KOPT-K1 (cell line): ENCODE results near the gene ABCC9.

ENCODE experiments used
- H3K27ac ChIP-seq: fragments of 200-600 bp; sonication (generic); 2 replicates; pipeline ENCODE4 v1.5.1; 2016; ENCODE audit warnings: antibody characterized with exemption, mild to moderate bottlenecking, low read depth, low read length; ENCODE audit not compliant: poor library complexity, severe bottlenecking
- H3K36me3 ChIP-seq: fragments of 200-600 bp; sonication (generic); 2 replicates; pipeline ENCODE4 v1.5.1; 2017; ENCODE audit warnings: antibody characterized with exemption, mild to moderate bottlenecking, low read length, moderate library complexity; ENCODE audit not compliant: insufficient read depth
- H3K9me3 ChIP-seq: fragments of 200-600 bp; sonication (generic); 2 replicates; pipeline ENCODE4 v1.5.1; 2017; ENCODE audit warnings: antibody characterized with exemption, low read length, mild to moderate bottlenecking; ENCODE audit not compliant: insufficient read depth, poor library complexity, severe bottlenecking

Gene ABCC9

DNA sequence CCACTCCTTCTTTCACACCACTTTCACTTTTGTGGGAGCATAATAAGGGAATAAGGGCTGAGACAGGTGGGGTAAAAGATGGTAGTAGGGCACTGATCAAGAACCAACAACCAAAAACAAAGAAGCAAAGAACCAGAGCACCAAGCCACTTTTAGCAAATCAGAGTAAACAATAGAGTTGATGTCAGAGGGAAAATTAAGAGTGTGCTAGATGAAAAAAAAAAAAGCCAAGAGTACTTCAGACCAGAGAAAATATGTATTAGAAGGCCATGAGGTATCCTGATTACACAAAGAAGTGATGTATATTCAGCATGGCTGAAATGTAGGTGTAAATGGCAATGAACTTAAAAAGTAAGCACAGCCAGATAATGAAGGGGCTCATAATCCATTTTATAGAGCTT, 75.4 kb downstream of the ABCC9 start:
- no peaks in the 10 kb centered on the region for H3K36me3 ChIP-seq

DNA sequence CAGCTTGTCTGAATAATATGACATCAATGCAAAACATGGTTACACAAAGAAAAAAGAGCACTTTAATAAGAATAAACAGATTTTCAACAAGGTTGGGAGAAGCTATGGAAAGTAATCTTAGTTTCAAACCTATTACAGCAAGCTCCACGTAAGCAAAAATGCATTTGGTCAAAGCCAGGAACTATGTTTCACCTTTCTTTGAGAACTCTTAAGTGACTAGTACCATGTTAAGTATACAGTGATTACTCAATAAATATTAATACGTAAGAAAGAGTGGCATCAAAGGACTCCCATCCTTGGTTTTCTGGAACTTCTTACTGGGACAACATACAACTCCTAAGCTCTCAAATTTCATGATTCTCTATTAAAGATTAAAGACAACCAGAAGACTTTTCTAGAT, 80.7 kb downstream of the ABCC9 start:
- Histone ChIP-seq H3K9me3 (no peaks in the 10 kb centered on the region), H3K36me3 (no peaks in the 10 kb centered on the region), H3K27ac (no peak overlapping the region)

More for the DNA sequence above, 75.4 kb downstream of the ABCC9 start:
- Histone ChIP-seq H3K9me3 (no peaks in the 10 kb centered on the region), H3K27ac (no peak overlapping the region)

DNA sequence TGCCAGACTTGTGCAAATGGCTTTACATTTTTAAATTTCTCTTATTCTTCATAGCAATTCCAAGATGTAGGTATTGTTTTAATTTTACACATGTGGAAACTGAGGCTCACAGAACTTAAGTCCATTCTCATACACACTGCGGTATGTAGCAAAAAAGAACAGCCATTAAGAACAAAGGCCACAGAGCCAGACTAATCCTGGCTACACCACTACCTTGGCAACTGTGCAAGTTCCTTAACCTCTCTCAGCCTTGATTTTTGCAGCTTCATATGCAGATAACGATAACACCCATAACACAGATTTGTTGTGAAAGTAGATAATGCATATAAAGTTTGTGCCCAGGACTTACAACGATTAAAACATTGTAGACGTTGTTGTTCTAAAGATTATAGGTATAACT, 81.1 kb downstream of the ABCC9 start:
- Histone ChIP-seq H3K27ac (no peak overlapping the region), H3K36me3 (no peaks in the 10 kb centered on the region), H3K9me3 (no peaks in the 10 kb centered on the region)

DNA sequence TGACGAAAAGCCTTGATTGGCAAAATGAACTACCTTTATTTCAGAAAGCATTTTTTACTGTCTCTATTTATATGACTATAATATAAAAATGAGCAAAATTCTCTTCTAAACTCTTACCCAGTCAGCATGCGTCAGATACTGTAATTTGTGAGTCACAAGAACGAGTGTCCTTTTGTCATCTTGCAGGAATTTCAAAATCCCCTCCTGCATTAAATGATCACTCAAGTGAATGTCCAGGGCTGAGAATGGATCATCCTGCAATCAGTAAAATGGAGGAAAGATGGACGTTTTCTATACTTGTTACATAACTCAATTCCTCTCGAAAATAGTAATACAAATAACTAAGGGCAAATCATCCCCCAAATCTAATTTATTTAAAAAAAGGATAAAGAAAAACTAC, 89.0 kb downstream of the ABCC9 start:
- no peak overlapping the region for H3K27ac ChIP-seq
- H3K9me3 ChIP-seq: no peaks in the 10 kb centered on the region
- H3K36me3 ChIP-seq: no peaks in the 10 kb centered on the region

DNA sequence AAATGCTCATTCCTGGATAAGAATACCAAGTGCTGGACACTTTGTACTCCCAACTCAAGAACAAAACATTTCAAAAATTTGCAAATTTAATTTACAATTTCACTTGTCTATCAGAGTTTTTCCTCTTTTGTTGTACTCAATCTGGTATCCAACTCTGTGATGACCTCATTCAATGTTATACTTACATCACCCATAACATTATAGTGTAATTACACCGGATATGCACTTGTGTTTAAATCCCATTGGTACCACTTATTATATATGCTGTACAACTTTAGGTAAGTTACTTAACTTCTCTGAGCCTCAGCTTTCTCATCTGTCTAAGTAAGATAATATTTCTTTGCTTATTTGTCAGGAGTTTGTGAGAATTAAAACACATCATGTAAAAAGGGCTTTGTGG, 90.1 kb downstream of the ABCC9 start:
- no peaks in the 10 kb centered on the region for H3K36me3 ChIP-seq
- no peaks in the 10 kb centered on the region for H3K9me3 ChIP-seq
- H3K27ac ChIP-seq: no peak overlapping the region

DNA sequence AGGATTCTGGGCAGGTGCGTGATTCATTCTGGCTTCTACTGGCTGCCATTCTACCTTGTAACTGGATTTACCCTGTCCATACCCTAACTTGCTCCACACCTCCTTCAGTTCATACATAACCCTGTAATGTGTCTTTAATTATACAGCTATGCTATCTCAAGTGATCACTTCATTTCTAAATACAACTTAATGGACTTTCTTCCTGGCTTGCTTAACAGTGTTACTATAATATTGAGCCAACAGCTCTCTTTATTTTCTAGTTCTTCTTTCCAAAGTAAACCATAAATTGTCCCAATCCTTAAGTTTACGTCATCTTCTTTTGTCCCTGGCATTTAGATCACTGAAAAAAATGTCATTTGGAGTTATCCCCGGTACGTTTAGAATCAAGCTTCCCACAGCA, 90.8 kb downstream of the ABCC9 start:
- H3K27ac ChIP-seq: no peak overlapping the region

DNA sequence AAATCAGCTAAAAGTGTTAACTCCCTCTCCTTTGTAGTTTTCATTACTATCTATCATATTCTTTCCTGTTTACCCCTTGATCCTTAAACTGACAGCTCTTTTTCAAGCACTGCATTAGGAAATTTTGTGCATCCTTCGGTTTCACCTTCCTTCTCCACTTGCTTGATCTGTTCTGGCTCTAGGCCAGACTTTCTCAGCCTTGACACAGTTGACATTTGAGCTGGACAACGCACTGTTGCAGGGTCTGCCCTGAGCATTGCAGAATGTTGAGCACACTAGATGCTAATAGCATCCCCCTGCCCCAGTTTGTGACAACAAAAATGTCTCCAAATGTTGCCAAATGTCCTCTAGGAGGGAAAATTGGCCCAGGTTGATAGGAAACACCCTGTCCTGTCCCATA, 91.3 kb downstream of the ABCC9 start:
- no peaks in the 10 kb centered on the region for H3K9me3 ChIP-seq
- no peaks in the 10 kb centered on the region for H3K36me3 ChIP-seq
- no peak overlapping the region for H3K27ac ChIP-seq

More for the DNA sequence above, 90.8 kb downstream of the ABCC9 start:
- Histone ChIP-seq H3K36me3 (no peaks in the 10 kb centered on the region), H3K9me3 (no peaks in the 10 kb centered on the region)

DNA sequence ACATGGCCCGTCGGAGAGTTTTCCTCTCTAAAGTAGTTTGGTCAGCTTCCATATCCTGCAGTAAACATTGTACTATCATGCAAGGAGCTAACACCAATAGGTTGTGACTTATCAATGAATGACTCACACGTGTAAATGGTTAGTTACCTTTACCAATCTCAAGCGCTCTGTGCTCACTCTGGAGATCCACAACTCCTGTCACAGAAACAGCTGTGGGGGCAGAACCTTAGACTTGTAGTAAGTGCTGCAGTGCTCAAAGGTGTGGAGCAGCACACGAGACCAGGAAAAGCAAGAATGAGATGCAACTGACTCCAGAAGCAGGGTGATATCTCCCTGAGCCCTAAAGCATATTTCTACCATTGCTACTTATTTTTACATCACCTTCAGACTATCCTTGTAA, 93.0 kb downstream of the ABCC9 start:
- no peaks in the 10 kb centered on the region for H3K9me3 ChIP-seq
- no peaks in the 10 kb centered on the region for H3K36me3 ChIP-seq
- H3K27ac ChIP-seq: no peak overlapping the region

DNA sequence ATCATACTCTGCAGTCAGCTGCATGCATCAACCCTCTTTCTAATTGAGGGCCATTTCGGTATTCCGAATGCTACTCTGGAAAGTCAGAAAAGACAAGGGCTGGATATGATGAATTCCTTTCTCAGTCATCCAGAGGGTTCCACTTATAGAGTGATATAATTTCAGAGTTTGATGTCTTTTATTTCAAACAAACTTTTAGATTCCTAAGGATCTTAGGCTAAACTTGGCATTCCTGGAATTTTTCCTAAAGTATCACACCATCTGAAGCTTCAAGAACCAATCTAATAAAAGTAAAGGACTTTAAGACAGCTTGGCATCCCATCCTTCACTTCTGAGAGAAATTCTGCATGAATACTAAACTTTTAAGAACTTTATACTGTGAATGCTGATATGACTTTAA, 97.4 kb downstream of the ABCC9 start:
- H3K9me3 ChIP-seq: no peaks in the 10 kb centered on the region
- H3K27ac ChIP-seq: no peak overlapping the region
- no peaks in the 10 kb centered on the region for H3K36me3 ChIP-seq

DNA sequence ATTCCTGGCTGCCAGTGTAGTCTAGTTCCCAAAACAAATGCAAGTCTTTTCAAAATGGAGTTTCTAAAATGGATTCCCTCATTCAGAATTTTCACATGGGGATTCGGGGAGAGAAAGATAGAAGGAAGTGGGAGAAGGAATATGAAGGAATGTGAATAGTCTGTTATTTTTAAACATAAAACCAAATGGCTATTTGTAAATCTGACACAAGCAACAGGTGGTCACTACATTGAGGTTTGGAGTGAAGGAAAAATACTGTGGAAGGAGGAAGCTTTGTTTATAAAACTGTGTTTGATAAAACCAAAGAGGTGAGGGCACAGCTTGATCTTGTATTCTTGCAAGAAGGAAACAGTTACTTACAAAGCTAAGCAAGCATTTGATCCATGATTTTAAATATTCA, 101.5 kb downstream of the ABCC9 start:
- Histone ChIP-seq H3K27ac (no peak overlapping the region), H3K9me3 (no peaks in the 10 kb centered on the region), H3K36me3 (no peaks in the 10 kb centered on the region)

DNA sequence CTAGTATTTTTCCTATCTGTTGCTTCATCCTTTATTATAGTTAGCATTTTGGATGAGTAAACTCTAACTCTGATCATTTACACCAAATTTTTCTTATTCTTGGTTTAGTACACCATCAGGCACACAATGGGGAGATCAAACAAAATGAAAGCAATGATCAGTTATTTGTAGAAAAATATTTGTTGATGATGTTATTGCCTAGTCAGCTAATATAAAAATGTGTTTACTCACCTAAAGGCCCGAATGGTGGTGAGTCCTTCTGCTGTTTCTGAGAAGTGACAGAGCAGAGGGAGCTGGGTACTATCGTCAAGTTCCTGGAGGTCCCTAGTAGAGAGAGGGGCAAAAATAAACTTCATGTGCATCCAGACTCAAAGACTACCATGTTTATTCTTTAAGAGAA, 103.4 kb downstream of the ABCC9 start:
- no peaks in the 10 kb centered on the region for H3K36me3 ChIP-seq
- no peak overlapping the region for H3K27ac ChIP-seq
- H3K9me3 ChIP-seq: no peaks in the 10 kb centered on the region

DNA sequence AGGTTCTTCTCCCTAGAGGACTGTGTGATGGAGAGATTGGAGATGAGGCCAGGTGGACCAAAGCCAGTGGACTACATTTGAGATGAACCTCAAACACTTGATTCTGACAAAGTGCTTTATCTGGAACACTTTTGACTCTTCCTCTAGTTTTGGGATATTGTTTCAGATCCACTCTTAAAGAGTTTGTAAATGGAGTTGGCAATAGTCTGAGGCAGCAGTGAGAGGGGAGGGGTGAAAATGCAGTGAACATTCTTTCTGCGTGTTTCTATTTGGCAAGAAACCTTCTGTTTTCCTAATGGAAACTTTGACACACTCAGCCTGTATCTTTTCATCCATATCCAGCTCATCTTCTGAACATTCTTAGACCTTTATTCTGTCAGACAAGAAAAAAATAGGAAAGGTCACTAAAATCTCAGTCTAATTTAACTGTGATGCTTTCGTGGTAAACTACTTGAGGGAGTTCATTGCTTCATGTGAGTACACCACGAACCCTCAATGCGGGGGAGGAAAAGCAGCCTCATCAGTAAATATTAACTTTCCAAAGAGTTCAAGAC, 109.4 kb downstream of the ABCC9 start:
- no peak overlapping the region for H3K27ac ChIP-seq

DNA sequence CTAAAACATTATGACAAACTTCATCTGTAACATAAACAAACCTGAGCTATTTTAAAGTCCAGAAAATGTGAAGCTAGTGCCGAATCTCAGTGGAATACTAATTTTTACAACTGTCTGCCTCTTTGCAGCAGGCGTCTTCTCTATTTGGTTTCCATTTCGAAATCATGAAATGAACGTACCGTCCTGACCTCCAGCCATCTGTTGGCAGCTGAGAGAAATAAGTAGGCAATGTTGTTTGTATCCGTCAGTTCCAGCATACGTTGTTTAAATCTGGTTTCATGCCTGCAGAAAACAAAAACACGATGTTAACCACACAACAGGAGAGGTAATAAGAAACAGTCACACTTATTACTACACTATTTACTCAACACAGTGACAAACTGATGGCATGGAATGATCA, 112.4 kb downstream of the ABCC9 start:
- Histone ChIP-seq H3K36me3 (no peaks in the 10 kb centered on the region), H3K9me3 (no peaks in the 10 kb centered on the region), H3K27ac (no peak overlapping the region)

More for the DNA sequence above, 109.4 kb downstream of the ABCC9 start:
- Histone ChIP-seq H3K9me3 (no peaks in the 10 kb centered on the region), H3K36me3 (no peaks in the 10 kb centered on the region)

DNA sequence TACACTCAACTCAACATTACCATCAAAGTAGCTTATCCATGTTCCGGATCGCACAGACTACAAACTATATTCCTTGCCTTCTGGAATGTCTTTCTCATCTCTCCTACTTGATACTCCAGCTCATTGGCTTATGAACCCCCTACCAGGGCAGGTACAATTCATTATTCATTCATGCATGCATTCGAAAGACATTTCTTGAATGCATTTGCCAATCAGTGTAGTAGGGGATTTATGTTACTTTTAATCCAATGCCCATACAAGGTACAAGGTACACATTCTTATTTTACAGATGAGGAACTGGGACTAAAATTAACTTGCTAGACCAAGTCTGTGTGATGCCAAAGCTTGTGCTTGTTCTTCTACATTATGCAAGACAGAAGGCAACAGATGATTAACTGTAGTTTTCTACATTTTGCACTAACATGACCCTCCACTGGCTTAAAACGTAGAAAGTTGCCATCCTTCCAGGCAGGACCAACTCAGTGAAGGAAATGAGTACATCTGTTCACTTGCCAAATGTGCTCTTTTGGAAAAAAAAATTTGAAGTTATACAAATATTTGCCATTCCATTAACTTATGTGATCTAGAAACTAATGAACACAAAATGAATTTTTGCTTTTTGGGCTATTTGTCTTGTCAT, 113.0 kb downstream of the ABCC9 start:
- no peaks in the 10 kb centered on the region for H3K36me3 ChIP-seq
- no peak overlapping the region for H3K27ac ChIP-seq
- no peaks in the 10 kb centered on the region for H3K9me3 ChIP-seq

DNA sequence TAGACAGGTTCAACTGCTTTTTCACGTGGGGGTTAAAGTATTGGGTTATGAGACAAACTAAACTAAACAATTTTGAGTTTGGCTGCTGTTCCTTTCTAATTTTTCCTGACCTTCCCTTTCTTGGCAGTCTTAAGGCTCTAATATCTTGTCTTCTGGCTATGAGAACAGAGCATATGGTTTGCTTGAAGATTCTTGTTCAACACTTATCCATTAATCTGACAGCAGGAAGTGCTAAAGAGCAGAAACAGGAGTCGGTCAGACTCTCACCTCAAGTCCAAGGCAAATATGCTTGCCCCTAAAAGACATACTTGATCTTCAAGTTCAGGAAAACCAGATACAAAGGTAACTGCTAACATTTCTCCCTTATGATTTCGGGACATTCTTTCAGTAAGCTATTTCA, 114.1 kb downstream of the ABCC9 start:
- H3K9me3 ChIP-seq: no peaks in the 10 kb centered on the region
- H3K36me3 ChIP-seq: no peaks in the 10 kb centered on the region
- no peak overlapping the region for H3K27ac ChIP-seq

DNA sequence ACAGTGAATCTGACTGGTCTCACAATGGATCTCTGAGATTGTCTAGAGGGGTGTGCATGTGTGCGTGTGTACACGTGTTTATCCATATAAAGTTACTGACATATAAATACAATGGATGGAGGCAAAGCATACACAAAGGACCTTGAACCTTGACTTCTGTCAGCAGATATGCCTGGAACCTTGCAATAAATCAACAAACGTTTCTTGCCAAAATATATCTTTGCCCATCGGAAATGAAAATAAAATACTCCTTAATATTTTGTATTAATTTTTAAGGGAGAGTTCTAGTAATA, 114.7 kb downstream of the ABCC9 start:
- no peak overlapping the region for H3K27ac ChIP-seq

More for the DNA sequence above, 114.7 kb downstream of the ABCC9 start:
- Histone ChIP-seq H3K36me3 (no peaks in the 10 kb centered on the region), H3K9me3 (no peaks in the 10 kb centered on the region)
